Measurements from ENCODE around the gene CEP164. TPM values are rescaled to one million over a fixed set of nuclear protein-coding genes. Genes with fewer than 3 reads are reported as not detected.
"Not testable (repeated sequence)": the region's sequence is repeated elsewhere in the genome, so short reads cannot be mapped to it uniquely, and the experiment has no call there.

Gene CEP164
- total RNA-seq, 3 donors from 2014 or later, result 13.8 to 26.2 (median 17.3) TPM

DNA sequence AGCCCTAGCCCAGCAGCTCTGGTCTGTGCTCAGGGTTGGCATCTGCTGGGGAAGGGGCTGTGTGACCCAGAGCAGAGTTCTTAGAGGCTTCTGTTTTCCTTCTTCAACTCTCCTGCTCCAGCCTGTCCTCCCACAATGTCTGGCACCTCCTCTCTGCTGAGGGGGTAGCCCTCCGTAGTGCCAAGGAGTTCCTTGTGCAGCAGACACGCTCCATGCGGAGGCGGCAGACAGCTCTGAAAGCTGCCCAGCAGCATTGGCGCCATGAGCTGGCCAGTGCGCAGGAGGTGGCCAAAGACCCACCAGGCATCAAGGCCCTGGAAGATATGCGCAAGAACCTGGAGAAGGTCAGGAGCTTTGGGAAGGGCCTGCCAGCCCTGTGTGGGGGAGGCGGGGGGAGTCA, 69.3 kb downstream of the CEP164 start:
- no peaks in the 10 kb centered on the region for H3K4me1 ChIP-seq (ENCODE audit: low read depth)
- ATAC-seq (no peak), DNase-seq (no peak)
- peaks cover 10% of the 10 kb centered on the region for H3K9me3 ChIP-seq
- no peak overlapping the region for H3K4me3 ChIP-seq
- TF ChIP-seq, protein P1, sequence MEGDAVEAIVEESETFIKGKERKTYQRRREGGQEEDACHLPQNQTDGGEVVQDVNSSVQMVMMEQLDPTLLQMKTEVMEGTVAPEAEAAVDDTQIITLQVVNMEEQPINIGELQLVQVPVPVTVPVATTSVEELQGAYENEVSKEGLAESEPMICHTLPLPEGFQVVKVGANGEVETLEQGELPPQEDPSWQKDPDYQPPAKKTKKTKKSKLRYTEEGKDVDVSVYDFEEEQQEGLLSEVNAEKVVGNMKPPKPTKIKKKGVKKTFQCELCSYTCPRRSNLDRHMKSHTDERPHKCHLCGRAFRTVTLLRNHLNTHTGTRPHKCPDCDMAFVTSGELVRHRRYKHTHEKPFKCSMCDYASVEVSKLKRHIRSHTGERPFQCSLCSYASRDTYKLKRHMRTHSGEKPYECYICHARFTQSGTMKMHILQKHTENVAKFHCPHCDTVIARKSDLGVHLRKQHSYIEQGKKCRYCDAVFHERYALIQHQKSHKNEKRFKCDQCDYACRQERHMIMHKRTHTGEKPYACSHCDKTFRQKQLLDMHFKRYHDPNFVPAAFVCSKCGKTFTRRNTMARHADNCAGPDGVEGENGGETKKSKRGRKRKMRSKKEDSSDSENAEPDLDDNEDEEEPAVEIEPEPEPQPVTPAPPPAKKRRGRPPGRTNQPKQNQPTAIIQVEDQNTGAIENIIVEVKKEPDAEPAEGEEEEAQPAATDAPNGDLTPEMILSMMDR (IDR thresholded peaks at IDR 0.05), result no peak
- intact Hi-C loops (cut with DNase I, micrococcal nuclease), result no loop called here
- peaks cover 3% of the 10 kb centered on the region for H3K36me3 ChIP-seq (ENCODE audit: low read depth)

DNA sequence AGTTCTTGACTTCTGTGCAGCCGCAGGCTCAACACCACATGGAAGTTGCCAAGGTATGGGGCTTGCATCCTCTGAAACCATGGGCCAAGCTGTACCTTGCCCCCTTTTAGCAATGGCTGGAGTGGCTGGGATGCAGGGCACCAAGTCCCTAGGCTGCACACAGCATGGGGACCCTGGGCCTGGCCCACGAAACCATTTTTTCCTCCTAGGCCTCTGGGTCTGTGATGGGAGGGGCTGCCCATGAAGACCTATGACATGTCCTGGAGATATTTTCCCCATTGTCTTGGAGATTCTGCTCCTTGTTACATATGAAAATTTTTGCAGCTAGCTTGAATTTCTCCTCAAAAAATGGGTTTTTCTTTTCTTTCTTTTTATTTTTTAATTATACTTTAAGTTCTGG, 71.0 kb downstream of the CEP164 start:
- H3K4me3 ChIP-seq; H3K4me1 ChIP-seq (ENCODE audit: low read depth); intact Hi-C loops (cut with DNase I, micrococcal nuclease); H3K36me3 ChIP-seq (ENCODE audit: low read depth); H3K9me3 ChIP-seq; DNase-seq; ATAC-seq: not testable (repeated sequence)

DNA sequence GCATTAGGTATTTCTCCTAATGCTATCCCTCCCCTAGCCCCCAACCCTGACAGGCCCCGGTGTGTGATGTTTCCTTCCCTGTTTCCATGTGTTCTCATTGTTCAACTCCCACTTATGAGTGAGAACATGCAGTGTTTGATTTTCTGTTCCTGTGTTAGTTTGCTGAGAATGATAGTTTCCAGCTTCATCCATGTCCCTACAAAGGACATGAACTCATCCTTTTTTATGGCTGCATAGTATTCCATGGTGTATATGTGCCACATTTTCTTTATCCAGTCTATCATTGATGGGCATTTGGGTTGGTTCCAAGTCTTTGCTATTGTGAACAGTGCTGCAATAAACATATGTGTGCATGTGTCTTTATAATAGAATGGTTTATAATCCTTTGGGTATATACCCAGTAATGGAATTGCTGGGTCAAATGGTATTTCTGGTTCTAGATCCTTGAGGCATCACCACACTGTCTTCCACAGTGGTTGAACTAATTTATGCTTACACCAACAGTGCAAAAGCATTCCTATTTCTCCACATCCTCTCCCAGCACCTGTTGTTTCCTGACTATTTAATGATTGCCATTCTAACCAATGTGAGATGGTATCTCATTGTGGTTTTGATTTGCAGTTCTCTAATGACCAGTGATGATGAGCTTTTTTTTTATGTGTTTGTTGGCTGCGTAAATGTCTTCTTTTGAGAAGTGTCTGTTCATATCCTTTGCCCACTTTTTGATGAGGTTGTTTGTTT, 71.6 kb downstream of the CEP164 start:
- H3K9me3 ChIP-seq; H3K36me3 ChIP-seq (ENCODE audit: low read depth); DNase-seq; ATAC-seq; intact Hi-C loops (cut with DNase I, micrococcal nuclease); H3K4me1 ChIP-seq (ENCODE audit: low read depth); H3K4me3 ChIP-seq: not testable (repeated sequence)

DNA sequence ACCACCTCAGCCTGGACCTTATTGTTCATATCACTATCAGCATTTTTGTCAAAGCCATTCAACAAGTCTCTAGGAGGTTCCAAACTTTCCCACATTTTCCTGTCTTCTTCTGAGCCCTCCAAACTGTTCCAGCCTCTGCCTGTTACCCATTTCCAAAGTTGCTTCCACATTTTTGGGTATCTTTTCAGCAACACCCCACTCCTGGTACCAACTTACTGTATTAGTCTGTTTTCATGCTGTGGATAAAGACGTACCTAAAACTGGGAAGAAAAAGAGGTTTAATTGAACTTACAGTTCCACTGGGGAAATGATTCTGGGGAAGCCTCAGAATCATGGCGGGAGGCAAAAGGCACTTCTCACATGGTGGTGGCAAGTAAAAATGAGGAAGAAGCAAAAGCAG, 78.2 kb downstream of the CEP164 start:
- DNase-seq; H3K4me3 ChIP-seq; intact Hi-C loops (cut with DNase I, micrococcal nuclease); H3K4me1 ChIP-seq (ENCODE audit: low read depth); ATAC-seq; H3K36me3 ChIP-seq (ENCODE audit: low read depth): not testable (repeated sequence)
- H3K9me3 ChIP-seq, result peaks cover 11% of the 10 kb centered on the region

DNA sequence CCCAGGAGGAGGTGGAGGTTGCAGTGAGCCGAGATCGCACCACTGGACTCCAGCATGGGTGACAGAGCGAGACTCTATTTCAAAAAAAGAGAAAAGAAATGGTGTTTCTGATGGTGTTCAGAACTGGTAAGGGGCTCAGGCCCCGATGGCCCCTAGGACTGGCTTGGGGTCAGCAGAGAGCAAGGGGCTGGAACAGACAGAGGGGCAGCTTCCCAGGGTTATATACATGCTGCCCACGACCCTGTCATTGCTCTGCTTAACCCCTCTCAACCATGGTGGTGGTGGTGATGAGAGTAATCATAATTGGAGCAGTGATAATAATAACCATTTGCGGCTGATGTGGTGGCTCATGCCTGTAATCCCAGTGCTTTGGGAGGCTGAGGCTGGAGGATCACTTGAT, 79.4 kb downstream of the CEP164 start:
- Histone ChIP-seq H3K4me3 (no peak overlapping the region), H3K4me1 (ENCODE audit: low read depth) (no peaks in the 10 kb centered on the region), H3K9me3 (peaks cover 11% of the 10 kb centered on the region), H3K36me3 (ENCODE audit: low read depth) (no peaks in the 10 kb centered on the region)
- TF ChIP-seq, protein P1 (IDR thresholded peaks at IDR 0.05), result no peak
- intact Hi-C loops (cut with DNase I, micrococcal nuclease), result no loop called here
- DNase-seq (no peak), ATAC-seq (no peak)

DNA sequence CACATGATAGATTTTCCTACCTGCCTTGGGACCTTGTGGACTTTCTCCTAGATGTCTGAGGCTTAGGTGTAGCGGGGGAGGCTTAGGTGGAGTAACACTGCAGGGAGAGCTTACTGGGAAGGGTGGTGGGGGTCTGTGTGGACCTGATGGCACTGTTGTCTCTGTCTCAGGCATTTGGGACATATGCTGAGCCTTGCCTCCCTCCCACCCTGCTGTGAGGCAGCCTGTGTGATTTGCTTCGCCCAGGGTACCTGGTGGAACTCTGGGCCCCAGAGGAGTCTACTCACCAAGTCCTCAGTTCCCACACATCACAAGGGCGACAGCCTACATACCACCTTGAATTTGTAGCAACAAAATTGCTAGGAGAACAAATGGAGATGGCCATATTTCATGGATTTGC, 80.7 kb downstream of the CEP164 start:
- no peak overlapping the region for H3K4me3 ChIP-seq
- H3K4me1 ChIP-seq (ENCODE audit: low read depth), result no peaks in the 10 kb centered on the region
- no peaks in the 10 kb centered on the region for H3K36me3 ChIP-seq (ENCODE audit: low read depth)
- intact Hi-C loops (cut with DNase I, micrococcal nuclease), result no loop called here
- peaks cover 11% of the 10 kb centered on the region for H3K9me3 ChIP-seq
- ATAC-seq, result no peak
- TF ChIP-seq, protein P1 (IDR thresholded peaks at IDR 0.05), result no peak
- no peak for DNase-seq

DNA sequence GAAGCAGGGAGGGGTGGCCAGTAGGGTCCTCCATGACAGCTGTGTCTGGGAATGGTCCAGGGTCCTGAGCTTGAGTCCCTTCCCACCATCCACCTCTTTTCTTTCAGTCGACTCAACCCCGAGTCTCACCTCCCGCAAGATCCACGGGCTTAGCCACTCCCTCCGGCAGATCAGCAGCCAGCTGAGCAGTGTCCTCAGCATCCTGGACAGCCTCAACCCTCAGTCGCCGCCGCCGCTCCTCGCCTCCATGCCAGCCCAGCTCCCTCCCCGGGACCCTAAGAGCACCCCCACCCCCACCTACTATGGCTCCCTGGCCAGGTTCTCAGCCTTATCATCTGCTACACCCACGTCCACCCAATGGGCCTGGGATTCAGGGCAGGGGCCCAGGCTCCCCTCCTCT, 81.9 kb downstream of the CEP164 start:
- TF ChIP-seq, protein P1 (IDR thresholded peaks at IDR 0.05), result no peak
- Histone ChIP-seq H3K4me1 (ENCODE audit: low read depth) (no peaks in the 10 kb centered on the region), H3K9me3 (peaks cover 11% of the 10 kb centered on the region), H3K36me3 (ENCODE audit: low read depth) (no peaks in the 10 kb centered on the region), H3K4me3 (no peak overlapping the region)
- DNase-seq, result no peak
- no peak for ATAC-seq
- intact Hi-C loops (cut with DNase I, micrococcal nuclease), result no loop called here

All from mucosa of descending colon (tissue), 3 donors.